HepG2 (cell line): ENCODE results near the gene TUBA4B. TPM values are rescaled to one million over a fixed set of nuclear protein-coding genes. Genes with fewer than 3 reads are reported as not detected.

ENCODE experiments used
- AGO2 ChIP-seq: fragments of 200-400 bp; formaldehyde crosslinking; optimal IDR thresholded peaks from 2 replicates; pipeline ENCODE3; 2017; ENCODE audit warnings: mild to moderate bottlenecking, low read depth, low read length, moderate library complexity
- ARNTL ChIP-seq: sonication (generic); formaldehyde crosslinking; IDR thresholded peaks from 2 replicates; pipeline ENCODE4 v1.4.0; 2020; ENCODE audit warnings: mild to moderate bottlenecking, missing genetic modification reagents
- CREB1 ChIP-seq, 2 experiments: fragments of 450-650 bp in 1 of 2; IDR thresholded peaks; 2 replicates each; pipeline ENCODE4 v1.6.1; 2016 to 2017; ENCODE audit warnings: control low read depth in 1 of 2, mild to moderate bottlenecking in 1 of 2, missing compliant biosample characterization in 1 of 2, missing genetic modification characterization in 1 of 2
- ETV5 ChIP-seq: IDR thresholded peaks from 2 replicates; pipeline ENCODE4 v1.6.1; 2018; ENCODE audit warnings: missing biosample characterization, missing genetic modification reagents, inconsistent platforms, borderline replicate concordance
- FOXA1 ChIP-seq, 2 experiments: fragments of 450-650 bp in 1 of 2; sonication (generic) in 1 of 2; formaldehyde crosslinking in 1 of 2; IDR thresholded peaks; 2 replicates each; pipeline versions ENCODE4 v1.4.0 to v1.6.1; 2016 to 2020; ENCODE audit warnings: missing genetic modification reagents in 1 of 2
- KDM4B ChIP-seq: sonication (generic); formaldehyde crosslinking; IDR thresholded peaks from 2 replicates; pipeline ENCODE4 v1.4.0; 2020; ENCODE audit warnings: missing genetic modification reagents
- MTF2 ChIP-seq: sonication (generic); formaldehyde crosslinking; IDR thresholded peaks from 2 replicates; pipeline ENCODE4 v1.5.0; 2020; ENCODE audit warnings: missing genetic modification reagents, borderline replicate concordance
- NKX3-1 ChIP-seq: sonication (generic); formaldehyde crosslinking; IDR thresholded peaks from 2 replicates; pipeline ENCODE4 v1.5.0; 2020; ENCODE audit warnings: missing genetic modification reagents
- POLR2A ChIP-seq, 2 experiments: IDR thresholded peaks; 2 replicates each; pipeline ENCODE4 v1.6.1; 2011; ENCODE audit warnings: low read depth in 2 of 2, low read length in 2 of 2, mild to moderate bottlenecking in 1 of 2, moderate library complexity in 1 of 2; ENCODE audit not compliant: insufficient read depth in 1 of 2
- RNF2 ChIP-seq: fragments of 450-650 bp; conservative IDR thresholded peaks from 2 replicates; pipeline ENCODE4 v1.6.1; 2016; ENCODE audit warnings: low read depth
- RORA ChIP-seq: sonication (generic); formaldehyde crosslinking; IDR thresholded peaks from 2 replicates; pipeline ENCODE4 v1.5.0; 2020; ENCODE audit warnings: mild to moderate bottlenecking, missing genetic modification reagents, moderate library complexity
- SMAD9 ChIP-seq: sonication (generic); formaldehyde crosslinking; IDR thresholded peaks from 2 replicates; pipeline ENCODE4 v1.5.1; 2020; ENCODE audit warnings: mild to moderate bottlenecking, missing genetic modification reagents
- SOX6 ChIP-seq, 2 experiments: fragments of 450-650 bp in 1 of 2; sonication (generic) in 1 of 2; formaldehyde crosslinking in 1 of 2; IDR thresholded peaks; 2 replicates each; pipeline versions ENCODE4 v1.4.0 to v1.6.1; 2017 to 2020; ENCODE audit warnings: antibody characterized with exemption in 1 of 2, mild to moderate bottlenecking in 1 of 2, missing genetic modification reagents in 1 of 2
- SP2 ChIP-seq: sonication (generic); formaldehyde crosslinking; IDR thresholded peaks from 2 replicates; pipeline ENCODE4 v1.5.1; 2020; ENCODE audit warnings: mild to moderate bottlenecking, missing genetic modification reagents
- ZFP82 ChIP-seq: sonication (generic); formaldehyde crosslinking; IDR thresholded peaks from 2 replicates; pipeline ENCODE4 v1.5.1; 2020; ENCODE audit warnings: mild to moderate bottlenecking, missing genetic modification reagents, borderline replicate concordance
- ZKSCAN8 ChIP-seq: IDR thresholded peaks from 2 replicates; pipeline ENCODE4 v1.6.1; 2016; ENCODE audit warnings: borderline replicate concordance, missing genetic modification reagents, missing compliant biosample characterization
- ZNF335 ChIP-seq: sonication (generic); formaldehyde crosslinking; IDR thresholded peaks from 2 replicates; pipeline ENCODE4 v1.4.0; 2020; ENCODE audit warnings: missing genetic modification reagents
- ZNF468 ChIP-seq: sonication (generic); formaldehyde crosslinking; IDR thresholded peaks from 2 replicates; pipeline ENCODE4 v1.8.0; 2022; ENCODE audit warnings: mild to moderate bottlenecking, moderate library complexity, missing genetic modification reagents
- ZNF672 ChIP-seq: sonication (generic); formaldehyde crosslinking; IDR thresholded peaks from 2 replicates; pipeline ENCODE4 v1.8.1; 2022; ENCODE audit warnings: missing genetic modification reagents
- ZNF772 ChIP-seq: sonication (generic); formaldehyde crosslinking; IDR thresholded peaks from 2 replicates; pipeline ENCODE4 v1.5.0; 2020; ENCODE audit warnings: mild to moderate bottlenecking, missing genetic modification reagents
- ZSCAN12 ChIP-seq: sonication (generic); formaldehyde crosslinking; IDR thresholded peaks from 2 replicates; pipeline ENCODE4 v1.9.0; 2021; ENCODE audit warnings: mild to moderate bottlenecking, missing genetic modification reagents
- ZSCAN21 ChIP-seq: sonication (generic); formaldehyde crosslinking; IDR thresholded peaks from 2 replicates; pipeline ENCODE4 v1.8.0; 2022; ENCODE audit warnings: mild to moderate bottlenecking, missing genetic modification reagents, moderate library complexity, borderline replicate concordance
- polyA plus RNA-seq, 8 experiments: library from polyadenylated mRNA; depleted of rRNA in 3 of 8; stranded (reverse) in 7 of 8; unstranded in 1 of 8; fragments of >200 nt; fragmentation: Illumina TruSeq in 4 of 8; extraction: Trizol in 4 of 8; gene quantifications; 2 replicates each; pipeline versions ENCODE4 v1.2.1 to v1.2.3, GENCODE V29; 2011 to 2016; ENCODE audit warnings: low read depth in 4 of 8, missing spikeins in 1 of 8, mixed read lengths in 1 of 8; ENCODE audit not compliant: insufficient read depth in 1 of 8
- total RNA-seq, 5 experiments: library from RNA; depleted of rRNA; stranded (reverse); fragments of >200 nt; fragmentation: Illumina TruSeq; extraction: Trizol; gene quantifications; 2 replicates each; pipeline ENCODE4 v1.2.3, GENCODE V29; 2016; ENCODE audit warnings: low read depth in 1 of 5
- TF ChIP-seq, protein P1 (sequence below): sonication (generic); formaldehyde crosslinking; IDR thresholded peaks from 2 replicates; pipeline ENCODE4 v1.4.0; 2020; ENCODE audit warnings: missing genetic modification reagents
- TF ChIP-seq, protein P2 (sequence below): sonication (generic); formaldehyde crosslinking; conservative IDR thresholded peaks from 2 replicates; pipeline ENCODE4 v1.4.0; 2020; ENCODE audit warnings: missing genetic modification reagents
- TF ChIP-seq, protein P3 (sequence below): sonication (generic); formaldehyde crosslinking; IDR thresholded peaks from 2 replicates; pipeline ENCODE4 v1.5.1; 2020; ENCODE audit warnings: mild to moderate bottlenecking, missing genetic modification reagents, moderate library complexity

Gene TUBA4B
- total and polyA plus RNA-seq, 2 of the 13 experiments (the other 11 are each of a cell fraction or from before 2014, with no cell fraction given): 0.18 to 0.22 TPM

DNA sequence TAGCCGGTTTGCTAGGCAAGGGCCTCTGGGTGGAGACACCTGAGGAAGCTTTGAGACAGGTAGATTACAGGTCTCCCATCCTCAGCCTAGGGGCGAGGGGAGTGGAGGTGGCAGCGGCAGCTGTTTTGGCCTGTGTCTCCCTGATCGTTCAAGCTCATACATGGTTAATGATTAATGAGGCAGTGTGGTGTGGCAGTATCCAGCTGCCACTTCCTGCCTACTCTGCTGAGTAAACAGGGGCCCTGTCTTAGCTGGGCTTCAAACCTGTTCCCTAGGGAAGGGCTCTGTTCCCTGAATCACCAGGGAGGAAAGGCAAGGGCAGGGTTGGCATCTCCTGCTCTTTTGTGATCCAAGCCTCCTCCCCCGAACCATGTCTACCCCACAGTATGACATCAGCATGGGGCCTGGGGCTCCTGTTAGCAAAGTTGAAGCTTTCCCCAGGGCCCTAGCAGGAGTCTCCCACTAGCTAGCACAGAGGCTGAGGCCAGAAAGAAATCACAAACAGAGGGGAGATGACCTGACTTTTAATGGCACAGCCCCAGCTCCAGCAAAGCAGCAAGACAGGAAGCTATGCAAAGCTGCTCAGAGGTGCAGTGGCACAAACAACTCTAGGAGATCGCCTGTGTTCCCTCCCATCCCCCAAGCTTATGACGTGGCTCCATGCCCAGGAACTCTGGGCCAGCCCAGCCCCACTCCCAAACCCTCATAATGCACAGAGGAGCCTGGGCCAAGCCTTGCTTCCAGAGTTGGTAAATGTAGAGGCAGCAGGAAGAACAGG is 3.7 kb upstream of the TUBA4B start (continued):
- no peak for TF ChIP-seq ZSCAN12 (CRISPR knock-in tag)
- 0 out of 2 replicates have a peak, but pooled peaks have one; percentile 50 for TF ChIP-seq ZNF468 (CRISPR knock-in tag)
- TF ChIP-seq NKX3-1 (CRISPR knock-in tag): no peak; the same call in 1 of the 2 replicates
- peak; percentile 86 for TF ChIP-seq ZNF335 (CRISPR knock-in tag)
- no peak for TF ChIP-seq RORA (CRISPR knock-in tag)
- TF ChIP-seq SP2: no peak
- no peak for TF ChIP-seq SMAD9 (CRISPR knock-in tag)
- TF ChIP-seq, protein P1, sequence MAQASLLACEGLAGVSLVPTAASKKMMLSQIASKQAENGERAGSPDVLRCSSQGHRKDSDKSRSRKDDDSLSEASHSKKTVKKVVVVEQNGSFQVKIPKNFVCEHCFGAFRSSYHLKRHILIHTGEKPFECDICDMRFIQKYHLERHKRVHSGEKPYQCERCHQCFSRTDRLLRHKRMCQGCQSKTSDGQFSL: no peak
- TF ChIP-seq AGO2: no peak
- peak; percentile 85 for TF ChIP-seq ZNF772 (CRISPR knock-in tag)
- no peak for TF ChIP-seq ZNF672
- no peak for TF ChIP-seq ZSCAN21
- no peak for TF ChIP-seq SOX6 (IDR thresholded peaks at IDR 0.05)
- TF ChIP-seq SOX6 (CRISPR knock-in tag; IDR thresholded peaks at IDR 0.05): peak; percentile 73
- TF ChIP-seq MTF2 (CRISPR knock-in tag): no peak
- TF ChIP-seq, protein P2, sequence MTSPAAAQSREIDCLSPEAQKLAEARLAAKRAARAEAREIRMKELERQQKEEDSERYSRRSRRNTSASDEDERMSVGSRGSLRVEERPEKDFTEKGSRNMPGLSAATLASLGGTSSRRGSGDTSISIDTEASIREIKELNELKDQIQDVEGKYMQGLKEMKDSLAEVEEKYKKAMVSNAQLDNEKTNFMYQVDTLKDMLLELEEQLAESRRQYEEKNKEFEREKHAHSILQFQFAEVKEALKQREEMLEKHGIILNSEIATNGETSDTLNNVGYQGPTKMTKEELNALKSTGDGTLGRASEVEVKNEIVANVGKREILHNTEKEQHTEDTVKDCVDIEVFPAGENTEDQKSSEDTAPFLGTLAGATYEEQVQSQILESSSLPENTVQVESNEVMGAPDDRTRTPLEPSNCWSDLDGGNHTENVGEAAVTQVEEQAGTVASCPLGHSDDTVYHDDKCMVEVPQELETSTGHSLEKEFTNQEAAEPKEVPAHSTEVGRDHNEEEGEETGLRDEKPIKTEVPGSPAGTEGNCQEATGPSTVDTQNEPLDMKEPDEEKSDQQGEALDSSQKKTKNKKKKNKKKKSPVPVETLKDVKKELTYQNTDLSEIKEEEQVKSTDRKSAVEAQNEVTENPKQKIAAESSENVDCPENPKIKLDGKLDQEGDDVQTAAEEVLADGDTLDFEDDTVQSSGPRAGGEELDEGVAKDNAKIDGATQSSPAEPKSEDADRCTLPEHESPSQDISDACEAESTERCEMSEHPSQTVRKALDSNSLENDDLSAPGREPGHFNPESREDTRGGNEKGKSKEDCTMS (CRISPR knock-in tag): no peak
- peak; percentile 81 for TF ChIP-seq CREB1 (IDR thresholded peaks at IDR 0.05)
- peak; percentile 93 for TF ChIP-seq CREB1 (CRISPR knock-in tag; IDR thresholded peaks at IDR 0.05)
- TF ChIP-seq ARNTL (CRISPR knock-in tag): peak; percentile 43; the same call in 1 of the 2 replicates
- no peak for TF ChIP-seq RNF2
- peak; percentile 62; the same call in 1 of the 2 replicates for TF ChIP-seq KDM4B (CRISPR knock-in tag)
- TF ChIP-seq, protein P3, sequence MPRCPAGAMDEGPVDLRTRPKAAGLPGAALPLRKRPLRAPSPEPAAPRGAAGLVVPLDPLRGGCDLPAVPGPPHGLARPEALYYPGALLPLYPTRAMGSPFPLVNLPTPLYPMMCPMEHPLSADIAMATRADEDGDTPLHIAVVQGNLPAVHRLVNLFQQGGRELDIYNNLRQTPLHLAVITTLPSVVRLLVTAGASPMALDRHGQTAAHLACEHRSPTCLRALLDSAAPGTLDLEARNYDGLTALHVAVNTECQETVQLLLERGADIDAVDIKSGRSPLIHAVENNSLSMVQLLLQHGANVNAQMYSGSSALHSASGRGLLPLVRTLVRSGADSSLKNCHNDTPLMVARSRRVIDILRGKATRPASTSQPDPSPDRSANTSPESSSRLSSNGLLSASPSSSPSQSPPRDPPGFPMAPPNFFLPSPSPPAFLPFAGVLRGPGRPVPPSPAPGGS (CRISPR knock-in tag): no peak; the same call in none of the 2 replicates
- peak; percentile 24; the same call in 1 of the 2 replicates for TF ChIP-seq FOXA1 (IDR thresholded peaks at IDR 0.05)
- TF ChIP-seq FOXA1 (CRISPR knock-in tag; IDR thresholded peaks at IDR 0.05): peak; percentile 100
- TF ChIP-seq ZFP82 (CRISPR knock-in tag): no peak
- TF ChIP-seq POLR2A (IDR thresholded peaks at IDR 0.05; ENCODE audit: insufficient read depth in 1 of 2, low read depth in 2 of 2, low read length in 2 of 2): 0 out of 4 replicates have a peak, but pooled peaks of 1 of the 2 experiments have one; percentile 31
- peak; percentile 98 for TF ChIP-seq ETV5 (CRISPR knock-in tag)
- TF ChIP-seq ZKSCAN8 (CRISPR knock-in tag): peak; percentile 63
